Colon (tissue), 2 donors: ENCODE data around the gene KMT2D.

Experiments
- FAIRE-seq: peaks from 2 replicates; lab custom pipeline; 2012; peaks lifted over from hg19 to GRCh38; lab: Jason Lieb, UNC
- donor health status: control.
- donor health status: control.

The KMT2D gene, protein sequence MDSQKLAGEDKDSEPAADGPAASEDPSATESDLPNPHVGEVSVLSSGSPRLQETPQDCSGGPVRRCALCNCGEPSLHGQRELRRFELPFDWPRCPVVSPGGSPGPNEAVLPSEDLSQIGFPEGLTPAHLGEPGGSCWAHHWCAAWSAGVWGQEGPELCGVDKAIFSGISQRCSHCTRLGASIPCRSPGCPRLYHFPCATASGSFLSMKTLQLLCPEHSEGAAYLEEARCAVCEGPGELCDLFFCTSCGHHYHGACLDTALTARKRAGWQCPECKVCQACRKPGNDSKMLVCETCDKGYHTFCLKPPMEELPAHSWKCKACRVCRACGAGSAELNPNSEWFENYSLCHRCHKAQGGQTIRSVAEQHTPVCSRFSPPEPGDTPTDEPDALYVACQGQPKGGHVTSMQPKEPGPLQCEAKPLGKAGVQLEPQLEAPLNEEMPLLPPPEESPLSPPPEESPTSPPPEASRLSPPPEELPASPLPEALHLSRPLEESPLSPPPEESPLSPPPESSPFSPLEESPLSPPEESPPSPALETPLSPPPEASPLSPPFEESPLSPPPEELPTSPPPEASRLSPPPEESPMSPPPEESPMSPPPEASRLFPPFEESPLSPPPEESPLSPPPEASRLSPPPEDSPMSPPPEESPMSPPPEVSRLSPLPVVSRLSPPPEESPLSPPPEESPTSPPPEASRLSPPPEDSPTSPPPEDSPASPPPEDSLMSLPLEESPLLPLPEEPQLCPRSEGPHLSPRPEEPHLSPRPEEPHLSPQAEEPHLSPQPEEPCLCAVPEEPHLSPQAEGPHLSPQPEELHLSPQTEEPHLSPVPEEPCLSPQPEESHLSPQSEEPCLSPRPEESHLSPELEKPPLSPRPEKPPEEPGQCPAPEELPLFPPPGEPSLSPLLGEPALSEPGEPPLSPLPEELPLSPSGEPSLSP (N-terminal part only)

DNA sequence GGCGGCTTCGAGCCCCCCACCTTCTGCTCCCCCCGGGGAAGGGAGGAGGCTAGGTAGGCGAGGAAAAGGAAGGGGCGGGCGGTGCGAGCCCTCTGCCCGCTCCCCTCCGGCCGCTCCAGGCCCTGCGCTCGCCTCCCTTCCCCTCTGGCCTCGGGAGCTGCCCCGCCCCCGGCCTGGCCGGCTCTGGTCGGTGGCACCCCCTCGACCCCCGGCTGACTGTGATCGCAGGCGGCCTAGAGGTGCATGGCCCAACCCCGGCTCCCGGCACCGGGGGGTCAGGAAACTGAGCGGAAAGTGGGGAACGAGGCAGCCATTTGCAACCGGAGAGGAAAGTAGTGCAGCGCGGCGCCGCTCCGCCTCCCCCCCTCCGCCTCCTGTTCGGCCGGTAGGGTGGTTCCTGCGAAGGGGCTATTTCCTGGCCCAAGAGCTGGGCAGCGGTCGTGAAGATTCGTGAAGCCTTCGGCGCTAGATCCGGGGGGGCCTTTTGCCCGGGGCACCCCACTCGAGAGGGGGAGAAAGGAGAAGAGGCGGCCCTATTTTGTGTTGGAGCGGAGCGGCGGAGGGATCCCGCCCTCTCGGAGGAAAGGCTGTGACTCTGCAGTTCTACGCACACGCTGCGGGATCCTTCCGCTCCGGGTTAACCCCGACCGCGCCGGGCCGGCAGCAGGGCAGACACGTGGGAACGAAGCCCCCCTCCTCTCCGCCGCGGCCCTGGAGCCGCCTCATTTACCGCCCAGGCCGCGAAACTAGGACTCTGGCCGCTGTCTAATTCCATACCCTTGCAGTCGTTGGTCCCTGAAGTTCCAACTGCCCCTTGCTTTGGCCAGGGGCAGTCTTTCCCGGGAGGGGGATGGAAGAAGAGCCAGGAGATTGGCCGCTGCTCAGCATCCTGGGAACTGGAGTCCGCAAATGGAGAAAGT lies at the start of gene KMT2D:
Gene KMT2D, minus strand, starts transcription at position 558 of the 920 bp plus-strand sequence. CDS start 5,470 bp downstream, outside the sequence.
- no peak for FAIRE-seq

- no peak for FAIRE-seq
Observed at GRCh38 chr12:49109641-49110463, 49.3 kb upstream of the KMT2D start.

DNA sequence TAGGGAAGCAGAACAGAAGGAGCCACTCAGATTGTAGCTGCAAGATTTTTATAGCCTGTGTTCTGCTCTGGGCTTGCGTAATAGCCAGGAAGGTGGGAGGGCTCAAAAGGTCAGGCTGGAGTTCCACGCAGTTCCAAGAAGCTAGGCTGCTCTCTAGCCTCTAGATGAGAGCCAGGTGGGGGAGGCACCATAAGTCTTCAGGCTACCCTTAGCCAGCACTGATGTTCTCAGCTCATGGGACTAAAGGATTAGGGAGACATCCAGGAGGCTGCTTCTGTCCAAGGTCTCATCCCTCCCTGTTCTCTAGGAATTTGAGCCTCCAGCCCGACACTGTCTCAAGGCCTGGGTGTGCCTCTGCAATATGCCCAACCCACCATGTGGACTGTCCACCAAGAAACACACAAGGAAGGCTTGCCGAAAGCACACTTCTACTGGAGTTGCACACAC lies 48.4 kb upstream of the KMT2D start:
- no peak for FAIRE-seq

DNA sequence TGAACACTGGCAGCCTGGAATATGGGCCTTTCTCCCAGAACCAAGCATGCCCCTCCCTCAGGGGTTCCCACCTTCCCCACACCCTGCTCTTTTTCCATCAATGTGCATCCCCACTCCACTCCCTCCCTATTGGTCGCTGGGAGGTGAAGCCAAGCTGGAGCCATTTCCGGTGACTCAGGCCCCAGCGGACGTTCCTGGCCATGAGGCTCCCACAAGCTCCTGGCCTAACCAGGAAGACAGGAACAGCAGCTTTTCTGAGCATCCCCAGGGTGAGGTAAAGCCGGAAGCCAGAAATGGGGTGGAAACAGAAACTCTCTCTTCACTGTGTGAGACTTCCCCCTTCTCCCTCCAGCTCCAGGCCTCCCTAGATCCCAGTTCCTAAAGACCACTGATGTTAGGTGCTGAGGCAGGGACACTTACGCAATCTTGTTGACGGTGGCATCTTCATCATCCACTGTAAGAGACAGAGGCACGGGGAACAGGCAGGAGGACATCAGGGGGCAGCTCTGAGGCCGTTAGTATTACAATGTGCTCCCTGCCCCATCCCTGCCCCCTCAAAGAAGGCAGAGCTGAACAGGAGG lies 45.0 kb upstream of the KMT2D start:
- FAIRE-seq = no peak

- no peak for FAIRE-seq
Observed at GRCh38 chr12:49104822-49105221, 44.2 kb upstream of the KMT2D start.

- no peak for FAIRE-seq
Observed at GRCh38 chr12:49100380-49100779, 39.8 kb upstream of the KMT2D start.

- FAIRE-seq = no peak
Observed at GRCh38 chr12:49098703-49099102, 38.1 kb upstream of the KMT2D start.

- FAIRE-seq = no peak
Observed at GRCh38 chr12:49098035-49098451, 37.4 kb upstream of the KMT2D start.

GRCh38 chr12:49097381-49097780 lies 36.8 kb upstream of the KMT2D start:
- no peak for FAIRE-seq

DNA sequence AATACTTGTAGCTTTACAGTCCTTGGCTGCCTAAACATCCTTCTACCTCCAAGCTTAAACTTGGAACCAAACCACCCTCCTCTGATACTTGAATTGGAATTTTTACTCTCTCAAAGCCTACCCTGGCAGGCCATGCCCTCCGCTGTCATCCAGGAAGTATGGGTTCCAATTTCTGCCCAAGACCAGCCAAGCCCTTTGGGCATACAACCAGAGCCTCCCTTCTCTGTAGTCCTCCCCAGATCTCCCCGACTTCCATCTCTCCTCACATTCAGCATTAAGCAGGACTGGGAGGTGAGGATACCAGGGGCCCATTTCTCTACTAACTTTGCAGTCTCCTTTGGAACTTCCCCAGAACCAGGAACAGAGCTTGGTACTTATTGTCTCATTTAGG lies 34.4 kb upstream of the KMT2D start:
- FAIRE-seq = no peak

GRCh38 chr12:49094160-49094974 lies 33.8 kb upstream of the KMT2D start, which contains the start of gene DHH:
Gene DHH (minus strand): TSS chr12:49094801. CDS start chr12:49094512, 289 bp downstream.
- FAIRE-seq = no peak

GRCh38 chr12:49093792-49094159 lies 33.2 kb upstream of the KMT2D start:
- FAIRE-seq = no peak

DNA sequence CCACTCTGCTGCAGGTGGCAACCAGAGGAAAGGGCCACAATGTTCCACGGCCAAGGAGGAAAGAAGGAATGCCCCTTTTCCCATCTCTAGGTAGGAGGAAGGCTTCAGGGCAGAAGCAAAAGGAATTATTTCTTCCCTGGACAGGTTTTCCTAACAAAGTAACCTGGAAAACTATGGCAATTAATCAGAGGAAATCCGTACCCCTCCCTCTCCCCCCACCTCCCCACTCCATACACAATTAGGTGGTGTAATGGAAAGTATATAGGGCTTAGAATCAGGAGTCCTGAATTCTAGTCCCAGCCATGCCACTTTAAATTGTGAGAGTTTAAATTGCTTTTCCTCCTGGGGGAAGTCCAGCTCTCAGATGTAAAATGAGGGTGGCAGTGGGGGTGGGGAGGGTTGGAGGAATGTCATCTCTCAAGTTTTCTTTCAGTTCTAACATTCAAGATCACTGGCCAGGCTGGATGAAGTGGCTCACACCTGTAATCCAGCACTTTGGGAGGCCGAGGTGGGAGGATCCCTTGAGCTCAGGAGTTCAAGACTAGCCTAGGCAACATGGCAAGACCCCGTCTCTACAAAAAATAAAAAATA lies 32.3 kb upstream of the KMT2D start:
- no peak for FAIRE-seq

DNA sequence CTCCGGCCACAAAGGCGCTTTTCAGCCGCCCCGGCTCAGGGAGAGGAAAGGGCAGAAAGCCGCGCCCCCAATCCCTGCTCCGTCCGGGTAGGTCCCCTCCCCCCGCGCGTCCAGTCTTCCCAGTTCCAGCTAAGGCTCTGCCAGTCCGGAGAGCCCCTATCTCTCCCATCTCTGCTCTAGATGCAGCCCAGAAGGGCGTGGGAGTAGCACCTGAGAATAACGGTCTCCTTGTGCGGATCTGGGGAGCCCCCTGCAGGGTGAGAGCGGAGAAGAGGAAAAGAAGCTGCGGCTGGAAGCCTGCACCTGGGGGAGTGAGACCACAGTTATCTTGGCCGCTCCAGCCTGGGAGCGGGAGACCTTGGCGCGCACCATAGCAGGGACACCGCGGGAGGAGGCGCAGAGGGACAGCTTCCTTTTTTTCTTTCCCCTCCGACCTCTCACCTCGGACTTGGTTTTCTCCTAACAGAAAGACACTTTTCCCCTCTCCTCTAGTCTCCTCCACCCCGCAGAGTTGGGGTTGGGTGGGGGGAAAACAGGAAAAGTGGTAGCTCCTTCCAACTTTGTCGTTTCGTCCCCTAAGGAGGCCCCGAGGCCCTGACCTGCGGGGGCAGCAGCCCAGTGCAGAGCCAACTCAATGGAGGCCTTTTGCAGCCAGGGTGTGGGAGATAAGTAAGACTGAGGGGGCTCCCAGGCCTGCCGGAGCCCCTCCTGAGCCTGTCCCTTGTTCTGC lies 31.7 kb upstream of the KMT2D start:
- FAIRE-seq = no peak

GRCh38 chr12:49091836-49092085 lies 31.2 kb upstream of the KMT2D start:
- no peak for FAIRE-seq

- FAIRE-seq = no peak
Observed at GRCh38 chr12:49091056-49091835, 30.7 kb upstream of the KMT2D start.

GRCh38 chr12:49089821-49090773 lies 29.5 kb upstream of the KMT2D start:
- no peak for FAIRE-seq
